ENCODE results near the gene MAGI1. TPM values are rescaled to one million over a fixed set of nuclear protein-coding genes. Genes with fewer than 3 reads are reported as not detected.

MAGI1 gene
- total RNA-seq, 1 experiment from 2014 or later: 38.6 TPM

- H3K4me1 ChIP-seq (ENCODE audit: control insufficient read depth in 1 of 2, insufficient read depth in 2 of 2, low read length in 2 of 2): peaks cover 0 to 7% of the 10 kb centered on the region in 2 experiments; a peak in 2 of 4 replicates
- H3K36me3 ChIP-seq (ENCODE audit: control insufficient read depth in 1 of 2, insufficient read depth in 2 of 2, low read length in 2 of 2): no peaks in the 10 kb centered on the region
- intact Hi-C loops (cut with micrococcal nuclease): no loop called here
- no peak overlapping the region for H2AFZ ChIP-seq (ENCODE audit: low read depth, low read length, poor library complexity, severe bottlenecking)
- DNase-seq (ENCODE audit: low read depth, low spot score): no peak
- H3K9me2 ChIP-seq (ENCODE audit: insufficient read depth): no peaks in the 10 kb centered on the region
- H3K27me3 ChIP-seq (ENCODE audit: insufficient read depth, low read length): no peaks in the 10 kb centered on the region
- H4K20me1 ChIP-seq (ENCODE audit: insufficient read depth): no peaks in the 10 kb centered on the region
- POLR2A ChIA-PET: no interaction called here
- RAD21 ChIA-PET (ENCODE audit: low non-redundant PET in 1 of 2, low total read pairs in 2 of 2, uncharacterized antibody in 2 of 2, unreplicated experiment in 2 of 2): no interaction called here
- no peak overlapping the region for H3K27ac ChIP-seq (ENCODE audit: low read depth, low read length)
- no peaks in the 10 kb centered on the region for H3K9me3 ChIP-seq (ENCODE audit: control insufficient read depth in 1 of 2, insufficient read depth in 1 of 2, low read depth in 1 of 2, low read length in 2 of 2)
- no peak for TF ChIP-seq CEBPB (IDR thresholded peaks at IDR 0.05; ENCODE audit: low read depth)
- no peak for TF ChIP-seq EZH2 (IDR thresholded peaks at IDR 0.05)
- TF ChIP-seq, protein P1, sequence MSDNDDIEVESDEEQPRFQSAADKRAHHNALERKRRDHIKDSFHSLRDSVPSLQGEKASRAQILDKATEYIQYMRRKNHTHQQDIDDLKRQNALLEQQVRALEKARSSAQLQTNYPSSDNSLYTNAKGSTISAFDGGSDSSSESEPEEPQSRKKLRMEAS (IDR thresholded peaks at IDR 0.05): no peak
- no peak for TF ChIP-seq ELF1 (IDR thresholded peaks at IDR 0.05; ENCODE audit: borderline replicate concordance, low read depth)
- TF ChIP-seq POLR2A (IDR thresholded peaks at IDR 0.05; ENCODE audit: borderline replicate concordance, extremely low read depth, insufficient read depth, insufficient read length): no peak
- no peak for TF ChIP-seq CBX3 (IDR thresholded peaks at IDR 0.05; ENCODE audit: low read depth)
- no peak for TF ChIP-seq POLR2AphosphoS5 (IDR thresholded peaks at IDR 0.05; ENCODE audit: low read depth, low read length)
- H3K79me2 ChIP-seq (ENCODE audit: insufficient read depth, low read length): peaks cover 7% of the 10 kb centered on the region; the same call in 1 of the 2 replicates
- CTCF ChIA-PET: no interaction called here
- H3K4me2 ChIP-seq (ENCODE audit: low read length): no peak overlapping the region
- no peak for ATAC-seq
- H3K9ac ChIP-seq (ENCODE audit: low read length): no peak overlapping the region
- BruUV-seq (replicated peaks): no TSS peak
- no peak overlapping the region for H3K4me3 ChIP-seq (replicated peaks in 1 of 2; ENCODE audit: low read depth in 1 of 2, low read length in 2 of 2)
Observed at GRCh38 chr3:65907232-65908130, 131.2 kb downstream of the MAGI1 start.

- ATAC-seq (no peak), DNase-seq (ENCODE audit: low read depth, low spot score) (no peak)
- Histone ChIP-seq H3K79me2 (ENCODE audit: insufficient read depth, low read length) (peaks cover 7% of the 10 kb centered on the region; the same call in 1 of the 2 replicates), H3K27ac (ENCODE audit: low read depth, low read length) (no peak overlapping the region), H3K9me2 (ENCODE audit: insufficient read depth) (no peaks in the 10 kb centered on the region), H3K36me3 (ENCODE audit: control insufficient read depth in 1 of 2, insufficient read depth in 2 of 2, low read length in 2 of 2) (no peaks in the 10 kb centered on the region), H3K27me3 (ENCODE audit: insufficient read depth, low read length) (no peaks in the 10 kb centered on the region), H3K9ac (ENCODE audit: low read length) (no peak overlapping the region), H3K4me2 (ENCODE audit: low read length) (no peak overlapping the region), H2AFZ (ENCODE audit: low read depth, low read length, poor library complexity, severe bottlenecking) (no peak overlapping the region), H4K20me1 (ENCODE audit: insufficient read depth) (no peaks in the 10 kb centered on the region), H3K4me3 (replicated peaks in 1 of 2; ENCODE audit: low read depth in 1 of 2, low read length in 2 of 2) (no peak overlapping the region), H3K9me3 (ENCODE audit: control insufficient read depth in 1 of 2, insufficient read depth in 1 of 2, low read depth in 1 of 2, low read length in 2 of 2) (no peaks in the 10 kb centered on the region), H3K4me1 (ENCODE audit: control insufficient read depth in 1 of 2, insufficient read depth in 2 of 2, low read length in 2 of 2) (peaks cover 0 to 5% of the 10 kb centered on the region in 2 experiments; a peak in 1 of 4 replicates)
- CTCF ChIA-PET: no interaction called here
- RAD21 ChIA-PET (ENCODE audit: low non-redundant PET in 1 of 2, low total read pairs in 2 of 2, uncharacterized antibody in 2 of 2, unreplicated experiment in 2 of 2): no interaction called here
- TF ChIP-seq FOSL1 (IDR thresholded peaks at IDR 0.05; ENCODE audit: low read depth) (no peak), JUND (IDR thresholded peaks at IDR 0.05) (no peak), EGR1 (IDR thresholded peaks at IDR 0.05; ENCODE audit: low read depth) (no peak), SP1 (IDR thresholded peaks at IDR 0.05; ENCODE audit: low read depth) (no peak), ZNF274 (IDR thresholded peaks at IDR 0.05; ENCODE audit: low read depth, low read length) (no peak), ZFX (IDR thresholded peaks at IDR 0.05) (no peak)
- TF ChIP-seq, protein P1 (IDR thresholded peaks at IDR 0.05): no peak
- TF ChIP-seq, protein P2, sequence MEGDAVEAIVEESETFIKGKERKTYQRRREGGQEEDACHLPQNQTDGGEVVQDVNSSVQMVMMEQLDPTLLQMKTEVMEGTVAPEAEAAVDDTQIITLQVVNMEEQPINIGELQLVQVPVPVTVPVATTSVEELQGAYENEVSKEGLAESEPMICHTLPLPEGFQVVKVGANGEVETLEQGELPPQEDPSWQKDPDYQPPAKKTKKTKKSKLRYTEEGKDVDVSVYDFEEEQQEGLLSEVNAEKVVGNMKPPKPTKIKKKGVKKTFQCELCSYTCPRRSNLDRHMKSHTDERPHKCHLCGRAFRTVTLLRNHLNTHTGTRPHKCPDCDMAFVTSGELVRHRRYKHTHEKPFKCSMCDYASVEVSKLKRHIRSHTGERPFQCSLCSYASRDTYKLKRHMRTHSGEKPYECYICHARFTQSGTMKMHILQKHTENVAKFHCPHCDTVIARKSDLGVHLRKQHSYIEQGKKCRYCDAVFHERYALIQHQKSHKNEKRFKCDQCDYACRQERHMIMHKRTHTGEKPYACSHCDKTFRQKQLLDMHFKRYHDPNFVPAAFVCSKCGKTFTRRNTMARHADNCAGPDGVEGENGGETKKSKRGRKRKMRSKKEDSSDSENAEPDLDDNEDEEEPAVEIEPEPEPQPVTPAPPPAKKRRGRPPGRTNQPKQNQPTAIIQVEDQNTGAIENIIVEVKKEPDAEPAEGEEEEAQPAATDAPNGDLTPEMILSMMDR (IDR thresholded peaks at IDR 0.05 in 2 of 3, conservative IDR thresholded peaks at IDR 0.05 in 1 of 3; ENCODE audit: borderline replicate concordance in 1 of 3, insufficient read depth in 1 of 3, low read depth in 2 of 3, low read length in 2 of 3): no peak
- BruUV-seq (replicated peaks): no TSS peak
- intact Hi-C loops (cut with micrococcal nuclease): no loop called here
- POLR2A ChIA-PET: no interaction called here
Observed at GRCh38 chr3:65905771-65906170, 132.9 kb downstream of the MAGI1 start.
